Measurements from ENCODE around the gene APOBEC3F.
A peak's percentile ranks its signal among the peaks of the same experiment; 100 is the strongest.
"Not testable (repeated sequence)": the region's sequence is repeated elsewhere in the genome, so short reads cannot be mapped to it uniquely, and the experiment has no call there.

The APOBEC3F gene

GRCh38 chr22:39076155-39077025, 35.7 kb downstream of the APOBEC3F start:
- Mint-ChIP-seq H3K27ac (peak overlapping the region; percentile 89), H3K4me1 (ENCODE audit: low read depth) (peaks cover 44% of the 10 kb centered on the region), H3K36me3 (ENCODE audit: low read depth) (peaks cover 34% of the 10 kb centered on the region), H3K4me3 (peak overlapping the region; percentile 72)
- H3K9me3 Mint-ChIP-seq, H3K27me3 Mint-ChIP-seq: not testable (repeated sequence)
- peak; percentile 52 for DNase-seq

- H3K27ac Mint-ChIP-seq = peak within 1 kb of the TSS; percentile 94
- peaks cover 53% of the 10 kb centered on the region for H3K4me1 Mint-ChIP-seq (ENCODE audit: low read depth)
- H3K36me3 Mint-ChIP-seq (ENCODE audit: low read depth) = peaks cover 42% of the 10 kb centered on the region
- DNase-seq = peak; percentile 76
- H3K4me3 Mint-ChIP-seq = peak within 1 kb of the TSS; percentile 90
- H3K9me3 Mint-ChIP-seq, H3K27me3 Mint-ChIP-seq: not testable (repeated sequence)
Observed at GRCh38 chr22:39077026-39077840, 36.6 kb downstream of the APOBEC3F start, which contains the start of gene APOBEC3G. Gene APOBEC3G, plus strand, starts transcription at chr22:39077275. Its CDS starts 87 bp downstream, at chr22:39077362.

- not testable (repeated sequence) for H3K27me3 Mint-ChIP-seq, H3K9me3 Mint-ChIP-seq, DNase-seq
- H3K36me3 Mint-ChIP-seq (ENCODE audit: low read depth) = peaks cover 47% of the 10 kb centered on the region
- H3K4me3 Mint-ChIP-seq = peak overlapping the region; percentile 90
- H3K4me1 Mint-ChIP-seq (ENCODE audit: low read depth) = peaks cover 55% of the 10 kb centered on the region
- H3K27ac Mint-ChIP-seq = peak overlapping the region; percentile 94
Observed at GRCh38 chr22:39077912-39078311, 37.2 kb downstream of the APOBEC3F start.

- Mint-ChIP-seq H3K27ac (peak overlapping the region; percentile 94), H3K36me3 (ENCODE audit: low read depth) (peaks cover 51% of the 10 kb centered on the region), H3K27me3 (no peaks in the 10 kb centered on the region), H3K9me3 (no peaks in the 10 kb centered on the region), H3K4me3 (peak overlapping the region; percentile 90), H3K4me1 (ENCODE audit: low read depth) (peaks cover 60% of the 10 kb centered on the region)
- DNase-seq = no peak
Observed at GRCh38 chr22:39078329-39078728, 37.7 kb downstream of the APOBEC3F start.

- H3K27me3 Mint-ChIP-seq, DNase-seq, H3K9me3 Mint-ChIP-seq: not testable (repeated sequence)
- Mint-ChIP-seq H3K27ac (peak overlapping the region; percentile 29), H3K4me3 (peak overlapping the region; percentile 90), H3K4me1 (ENCODE audit: low read depth) (peaks cover 62% of the 10 kb centered on the region), H3K36me3 (ENCODE audit: low read depth) (peaks cover 54% of the 10 kb centered on the region)
Observed at GRCh38 chr22:39079054-39079637, 38.5 kb downstream of the APOBEC3F start.

GRCh38 chr22:39080052-39080762, 39.5 kb downstream of the APOBEC3F start:
- peak overlapping the region; percentile 72 for H3K27ac Mint-ChIP-seq
- H3K4me3 Mint-ChIP-seq = peak overlapping the region; percentile 7
- no peaks in the 10 kb centered on the region for H3K9me3 Mint-ChIP-seq
- no peak for DNase-seq
- H3K27me3 Mint-ChIP-seq = no peaks in the 10 kb centered on the region
- peaks cover 62% of the 10 kb centered on the region for H3K4me1 Mint-ChIP-seq (ENCODE audit: low read depth)
- peaks cover 57% of the 10 kb centered on the region for H3K36me3 Mint-ChIP-seq (ENCODE audit: low read depth)

- Mint-ChIP-seq H3K36me3 (ENCODE audit: low read depth) (peaks cover 61% of the 10 kb centered on the region), H3K4me1 (ENCODE audit: low read depth) (peaks cover 62% of the 10 kb centered on the region), H3K27ac (peak overlapping the region; percentile 73), H3K4me3 (peak overlapping the region; percentile 24), H3K27me3 (no peaks in the 10 kb centered on the region), H3K9me3 (no peaks in the 10 kb centered on the region)
- no peak for DNase-seq
Observed at GRCh38 chr22:39081016-39081415, 40.4 kb downstream of the APOBEC3F start.

- Mint-ChIP-seq H3K4me3 (no peak overlapping the region), H3K27me3 (no peaks in the 10 kb centered on the region), H3K4me1 (ENCODE audit: low read depth) (peaks cover 62% of the 10 kb centered on the region), H3K9me3 (no peaks in the 10 kb centered on the region), H3K36me3 (ENCODE audit: low read depth) (peaks cover 67% of the 10 kb centered on the region), H3K27ac (peak overlapping the region; percentile 73)
- DNase-seq = no peak
Observed at GRCh38 chr22:39081598-39081997, 40.9 kb downstream of the APOBEC3F start.

- no peaks in the 10 kb centered on the region for H3K27me3 Mint-ChIP-seq
- peaks cover 58% of the 10 kb centered on the region for H3K36me3 Mint-ChIP-seq (ENCODE audit: low read depth)
- DNase-seq = no peak
- H3K4me1 Mint-ChIP-seq (ENCODE audit: low read depth) = peaks cover 62% of the 10 kb centered on the region
- no peak overlapping the region for H3K4me3 Mint-ChIP-seq
- H3K27ac Mint-ChIP-seq = peak overlapping the region; percentile 76
- H3K9me3 Mint-ChIP-seq = no peaks in the 10 kb centered on the region
Observed at GRCh38 chr22:39083212-39084165, 42.8 kb downstream of the APOBEC3F start.

GRCh38 chr22:39084666-39085065, 44.0 kb downstream of the APOBEC3F start:
- Mint-ChIP-seq H3K9me3 (no peaks in the 10 kb centered on the region), H3K4me3 (no peak overlapping the region), H3K4me1 (ENCODE audit: low read depth) (peaks cover 69% of the 10 kb centered on the region), H3K27me3 (no peaks in the 10 kb centered on the region), H3K36me3 (ENCODE audit: low read depth) (peaks cover 52% of the 10 kb centered on the region), H3K27ac (no peak overlapping the region)
- DNase-seq = no peak

- H3K27me3 Mint-ChIP-seq = no peaks in the 10 kb centered on the region
- no peak for DNase-seq
- peaks cover 30% of the 10 kb centered on the region for H3K36me3 Mint-ChIP-seq (ENCODE audit: low read depth)
- H3K9me3 Mint-ChIP-seq = no peaks in the 10 kb centered on the region
- peak overlapping the region; percentile 64 for H3K27ac Mint-ChIP-seq
- H3K4me1 Mint-ChIP-seq (ENCODE audit: low read depth) = peaks cover 72% of the 10 kb centered on the region
- H3K4me3 Mint-ChIP-seq = no peak overlapping the region
Observed at GRCh38 chr22:39087098-39087497, 46.4 kb downstream of the APOBEC3F start.

GRCh38 chr22:39087881-39088684, 47.4 kb downstream of the APOBEC3F start:
- Mint-ChIP-seq H3K36me3 (ENCODE audit: low read depth) (peaks cover 22% of the 10 kb centered on the region), H3K4me1 (ENCODE audit: low read depth) (peaks cover 76% of the 10 kb centered on the region), H3K27me3 (no peaks in the 10 kb centered on the region), H3K27ac (peak overlapping the region; percentile 81), H3K4me3 (no peak overlapping the region), H3K9me3 (no peaks in the 10 kb centered on the region)
- DNase-seq = no peak

- Mint-ChIP-seq H3K4me1 (ENCODE audit: low read depth) (peaks cover 73% of the 10 kb centered on the region), H3K36me3 (ENCODE audit: low read depth) (peaks cover 19% of the 10 kb centered on the region), H3K27me3 (no peaks in the 10 kb centered on the region), H3K9me3 (no peaks in the 10 kb centered on the region), H3K27ac (peak overlapping the region; percentile 42), H3K4me3 (no peak overlapping the region)
- no peak for DNase-seq
Observed at GRCh38 chr22:39088685-39089032, 48.0 kb downstream of the APOBEC3F start.
